ENCODE measurements around the gene VWA1.
"Not testable (repeated sequence)": the region's sequence is repeated elsewhere in the genome, so short reads cannot be mapped to it uniquely, and the experiment has no call there.

Gene VWA1

GRCh38 chr1:1422465-1423244, 12.8 kb upstream of the VWA1 start:
- DNase-seq (ENCODE audit: low read depth): no peak

- no peak for DNase-seq (ENCODE audit: low read depth)
Observed at GRCh38 chr1:1423245-1423597, 12.3 kb upstream of the VWA1 start.

- DNase-seq (ENCODE audit: low read depth): no peak
Observed at GRCh38 chr1:1424707-1425106, 10.8 kb upstream of the VWA1 start.

- DNase-seq (ENCODE audit: low read depth): no peak
Observed at GRCh38 chr1:1425426-1425752, 10.1 kb upstream of the VWA1 start.

- no peak for DNase-seq (ENCODE audit: low read depth)
Observed at GRCh38 chr1:1425753-1426495, 9.6 kb upstream of the VWA1 start.

- no peak for DNase-seq (ENCODE audit: low read depth)
Observed at GRCh38 chr1:1426496-1427105, 8.9 kb upstream of the VWA1 start.

- DNase-seq (ENCODE audit: low read depth): no peak
Observed at GRCh38 chr1:1427106-1427819, 8.2 kb upstream of the VWA1 start.

- DNase-seq (ENCODE audit: low read depth): no peak
Observed at GRCh38 chr1:1427820-1428148, 7.7 kb upstream of the VWA1 start.

- DNase-seq (ENCODE audit: low read depth): no peak
Observed at GRCh38 chr1:1428174-1428573, 7.3 kb upstream of the VWA1 start.

GRCh38 chr1:1428967-1429366, 6.5 kb upstream of the VWA1 start:
- DNase-seq (ENCODE audit: low read depth): not testable (repeated sequence)

GRCh38 chr1:1429671-1430073, 5.8 kb upstream of the VWA1 start:
- DNase-seq (ENCODE audit: low read depth): no peak

- no peak for DNase-seq (ENCODE audit: low read depth)
Observed at GRCh38 chr1:1430114-1430982, 5.1 kb upstream of the VWA1 start.

- no peak for DNase-seq (ENCODE audit: low read depth)
Observed at GRCh38 chr1:1430992-1431844, 4.3 kb upstream of the VWA1 start.

- no peak for DNase-seq (ENCODE audit: low read depth)
Observed at GRCh38 chr1:1431845-1432273, 3.6 kb upstream of the VWA1 start.

GRCh38 chr1:1432274-1432950, 3.1 kb upstream of the VWA1 start:
- no peak for DNase-seq (ENCODE audit: low read depth)

GRCh38 chr1:1432951-1433803, 2.3 kb upstream of the VWA1 start:
- no peak for DNase-seq (ENCODE audit: low read depth)

GRCh38 chr1:1433804-1434130, 1.7 kb upstream of the VWA1 start:
- DNase-seq (ENCODE audit: low read depth): no peak

- DNase-seq (ENCODE audit: low read depth): no peak
Observed at GRCh38 chr1:1434131-1434823, 1.2 kb upstream of the VWA1 start.

- no peak for DNase-seq (ENCODE audit: low read depth)
Observed at GRCh38 chr1:1434824-1435105, 725 bp upstream of the VWA1 start.
